NK-92 treated with Interleukin-12 subunit alpha and Interleukin-12 subunit beta, amount 100 ng/mL, for 24 hours (cell line): Measurements from ENCODE around the gene GTF2E1.

Experiments used
- DNase-seq: peaks from one replicate; lab custom pipeline; 2025; lab: John Stamatoyannopoulos, UW

Gene GTF2E1

DNA sequence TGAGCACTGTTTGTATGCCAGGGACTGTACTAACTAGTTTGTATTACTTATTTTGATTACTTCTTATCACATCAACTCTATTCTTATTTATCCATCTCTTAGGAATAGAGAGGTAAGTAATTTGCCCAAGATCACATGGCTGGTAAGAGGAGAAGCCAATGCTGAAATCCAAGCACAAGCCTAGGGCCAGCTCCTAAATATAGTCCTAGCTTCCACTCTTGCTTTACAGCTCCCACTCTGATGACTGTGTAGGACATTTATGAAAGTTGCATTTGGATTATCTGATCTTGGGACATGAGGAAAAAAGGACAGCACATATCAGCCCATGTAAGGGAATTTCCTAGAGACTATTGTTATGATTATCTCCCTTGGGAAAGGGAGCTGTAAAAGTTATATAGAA lies 58.1 kb downstream of the GTF2E1 start:
- no peak for DNase-seq

DNA sequence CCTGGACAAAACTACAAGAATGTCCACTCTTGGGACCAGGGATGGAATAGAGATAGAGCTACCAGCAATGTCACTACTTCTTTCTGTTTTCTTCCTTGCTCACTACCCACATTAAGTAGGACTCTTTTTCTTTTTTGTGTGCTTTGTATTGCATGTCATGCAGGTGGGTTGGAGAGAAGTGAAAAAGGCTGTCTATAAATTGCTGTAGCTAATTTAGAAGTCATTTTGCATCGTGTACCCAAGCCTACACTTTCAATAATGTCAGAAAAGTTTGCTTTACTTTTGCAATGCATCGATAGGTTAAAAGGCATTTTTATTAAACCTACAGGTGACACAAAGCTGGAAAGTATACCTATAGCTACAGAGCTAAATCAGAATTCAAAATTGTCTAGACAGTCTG lies 58.9 kb downstream of the GTF2E1 start:
- DNase-seq = no peak

DNA sequence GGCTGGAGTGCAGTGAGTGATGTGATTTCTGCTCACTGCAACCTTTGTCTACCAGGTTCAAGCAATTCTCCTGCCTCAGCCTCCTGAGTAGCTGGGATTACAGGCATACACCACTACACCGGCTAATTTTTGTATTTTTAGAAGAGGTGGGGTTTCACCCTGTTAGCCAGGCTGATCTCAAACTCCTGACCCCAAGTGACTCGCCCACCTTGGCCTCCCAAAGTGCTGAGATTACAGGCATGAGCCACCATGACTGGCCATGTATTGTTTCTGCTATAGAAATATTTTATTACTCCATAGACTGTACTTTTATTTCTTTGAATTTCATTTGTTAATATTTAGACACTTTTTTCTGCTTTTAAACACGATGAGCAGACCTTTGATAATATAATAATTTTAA lies 60.4 kb downstream of the GTF2E1 start:
- no peak for DNase-seq

DNA sequence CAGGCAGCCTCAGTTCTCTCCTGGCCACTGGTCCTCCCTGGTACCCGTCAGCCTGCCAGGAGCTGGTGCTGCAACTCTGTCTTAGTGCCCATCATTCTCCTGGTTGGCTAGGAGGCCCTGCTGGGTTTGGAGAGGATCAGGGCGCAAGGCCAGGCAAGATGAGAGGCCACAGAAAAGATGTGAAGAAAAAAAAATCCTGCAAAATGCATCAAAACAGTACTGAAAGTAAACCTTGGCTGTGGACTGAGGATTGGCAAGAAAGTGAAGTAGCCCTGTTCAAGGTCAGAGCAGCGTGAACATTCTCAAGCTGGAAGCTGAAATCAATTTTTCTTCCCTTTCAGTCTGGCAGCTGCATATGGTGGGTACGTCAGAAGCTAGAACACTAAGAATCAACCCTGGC lies 74.2 kb downstream of the GTF2E1 start:
- DNase-seq = no peak

DNA sequence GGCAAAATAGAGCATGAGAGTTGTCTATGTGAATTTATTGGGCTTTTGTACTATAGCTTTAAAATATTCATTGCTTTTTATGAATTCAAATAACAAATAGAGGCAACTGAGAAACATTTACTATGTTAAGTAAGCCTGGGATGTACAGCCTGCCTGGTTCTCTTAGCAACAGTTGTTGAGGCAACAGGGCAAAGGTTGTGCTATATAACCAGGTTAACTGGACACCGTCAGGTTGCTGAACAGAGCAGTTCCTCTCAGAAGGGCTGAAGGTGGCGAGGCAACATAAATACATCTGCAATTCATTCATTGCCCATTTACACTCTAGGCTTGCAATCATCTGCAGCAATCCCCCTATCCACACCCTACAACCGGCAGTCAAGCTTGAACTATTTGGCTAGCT lies 78.2 kb downstream of the GTF2E1 start:
- DNase-seq = no peak

DNA sequence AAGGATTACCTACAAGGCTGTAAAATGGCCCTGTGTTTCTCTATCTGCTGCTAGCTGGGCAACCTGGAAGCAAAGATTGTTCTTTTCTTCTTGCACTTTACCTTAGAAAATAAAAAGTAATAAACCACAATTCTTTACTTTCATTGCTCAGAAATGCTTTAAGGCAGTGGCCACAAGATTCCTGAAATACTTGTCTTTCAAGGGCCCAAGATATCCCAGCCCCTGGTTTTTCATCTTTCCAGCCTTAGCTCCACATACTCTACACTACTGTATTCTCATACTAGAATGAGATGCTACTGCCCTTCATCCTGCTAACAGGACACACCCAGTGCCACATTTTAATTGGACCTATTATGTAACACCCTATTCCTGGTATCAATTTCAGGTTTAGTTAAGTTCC lies 78.9 kb downstream of the GTF2E1 start:
- no peak for DNase-seq

DNA sequence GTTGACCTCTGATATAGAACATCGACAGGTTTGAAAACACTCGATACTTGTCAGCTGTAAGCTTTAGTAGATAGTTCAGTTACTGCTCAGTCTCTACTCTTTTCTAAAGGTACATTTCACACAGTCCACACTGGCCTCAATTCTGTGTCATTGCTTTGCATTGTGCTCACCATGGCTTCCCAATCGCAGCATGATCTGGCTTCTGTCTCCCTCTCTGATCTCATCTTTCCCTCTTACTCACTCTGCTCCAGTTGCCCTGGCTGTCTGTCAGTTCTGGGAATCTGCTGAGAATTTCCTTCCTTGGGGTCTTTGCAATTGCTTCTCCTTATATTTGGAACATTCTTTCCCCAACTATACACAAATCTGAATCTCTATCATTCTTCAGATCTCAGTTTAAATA lies 80.6 kb downstream of the GTF2E1 start:
- DNase-seq = no peak

DNA sequence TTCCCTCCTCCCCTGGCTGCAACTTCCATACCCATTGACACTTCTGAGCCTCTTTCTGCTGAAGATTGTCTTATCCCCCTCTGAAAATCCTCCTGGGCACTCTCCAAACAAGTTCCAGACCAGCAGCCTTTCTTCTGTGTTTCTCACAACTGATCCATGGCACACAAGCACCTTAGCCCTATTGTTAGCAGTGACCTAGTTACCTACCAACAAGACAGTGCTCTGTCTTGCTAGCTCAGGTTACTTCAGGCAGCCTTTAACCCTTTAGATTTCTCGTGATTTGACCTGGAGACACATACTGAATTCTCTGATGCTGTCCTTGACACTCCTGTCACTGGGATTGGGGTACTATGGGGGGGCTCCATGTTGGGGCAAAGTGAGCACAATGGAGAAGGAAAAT lies 82.1 kb downstream of the GTF2E1 start:
- DNase-seq = no peak

DNA sequence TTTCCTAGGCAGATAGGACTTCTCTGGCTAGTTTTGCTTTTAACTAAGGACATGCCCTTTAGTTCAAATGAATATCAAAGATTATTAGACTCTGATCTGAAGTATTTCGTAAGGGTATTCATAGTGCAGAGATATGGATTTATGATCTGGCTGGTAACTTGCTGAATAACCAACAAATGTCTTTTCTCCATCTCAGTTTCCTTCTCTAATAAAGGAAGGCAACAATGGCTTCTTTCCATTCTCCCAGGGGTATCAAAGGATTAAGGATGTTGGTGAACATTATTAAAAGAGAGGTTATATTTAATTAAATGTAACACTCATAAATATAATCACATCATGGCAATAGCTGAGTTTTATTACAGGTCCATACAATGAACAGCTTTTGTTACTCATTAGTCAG lies 86.3 kb downstream of the GTF2E1 start:
- DNase-seq = no peak

DNA sequence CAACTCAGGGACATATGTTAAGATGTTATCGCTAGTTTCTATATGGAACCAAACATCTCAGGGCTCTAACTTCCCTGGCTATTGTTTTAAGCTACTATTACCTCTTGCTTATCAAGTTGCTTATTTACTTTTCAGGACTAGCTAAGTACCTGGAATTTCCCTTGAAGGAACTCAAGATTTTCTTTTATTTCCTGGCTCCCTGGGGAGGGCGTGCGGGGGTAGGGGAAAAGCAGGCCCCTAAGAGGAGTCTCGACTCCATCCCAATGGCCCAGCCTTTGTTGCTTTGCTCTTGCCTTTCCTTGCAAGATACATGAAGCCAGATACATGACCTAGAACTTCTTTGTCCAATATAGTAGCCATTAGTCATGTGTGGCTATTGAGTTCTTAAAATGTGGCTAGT lies 88.5 kb downstream of the GTF2E1 start:
- DNase-seq = no peak
